PC-9 (cell line): ENCODE data around the gene ARHGAP10. TPM values are rescaled to one million over a fixed set of nuclear protein-coding genes. Genes with fewer than 3 reads are reported as not detected.

ENCODE experiments used
- BruUV-seq: library from RNA; stranded (reverse); fragments of 400-500 nt; replicated peaks from 2 replicates; lab custom pipeline; 2021; lab: Mats Ljungman, UMichigan
- CTCF ChIA-PET: fragments of 300-600 bp; sonication (Branson Sonifier 250); formaldehyde crosslinking; loops from one replicate; lab custom pipeline; 2022; ENCODE audit warnings: antibody characterized with exemption; lab: Charles Lee
- POLR2A ChIA-PET: fragments of 300-600 bp; sonication (Branson Sonifier 250); formaldehyde crosslinking; loops from one replicate; lab custom pipeline; 2022; ENCODE audit warnings: antibody characterized with exemption; ENCODE audit not compliant: unreplicated experiment; lab: Charles Lee
- DNase-seq, 2 experiments: peaks; one replicate each; pipeline versions ENCODE4 v3.0.0 to v3.0.0-alpha.2; 2015 to 2022; ENCODE audit warnings: mixed read lengths in 1 of 2
- H2AFZ ChIP-seq: fragments of 200-600 bp; sonication (generic); 2 replicates; pipeline ENCODE4 v1.8.1; 2017; ENCODE audit warnings: antibody characterized with exemption
- H3F3A ChIP-seq: fragments of 200-600 bp; sonication (generic); 2 replicates; pipeline ENCODE4 v1.8.1; 2017; ENCODE audit warnings: antibody characterized with exemption, mild to moderate bottlenecking, low read depth; ENCODE audit not compliant: insufficient read depth
- H3K27ac ChIP-seq: fragments of 200-600 bp; sonication (generic); 2 replicates; pipeline ENCODE4 v1.6.1; 2016; ENCODE audit warnings: mixed run types
- H3K27me3 ChIP-seq: fragments of 200-600 bp; sonication (generic); 2 replicates; pipeline ENCODE4 v1.6.1; 2016; ENCODE audit warnings: low read depth, mixed run types; ENCODE audit not compliant: insufficient read depth
- H3K36me3 ChIP-seq: fragments of 200-600 bp; sonication (generic); 2 replicates; pipeline ENCODE4 v1.6.1; 2016; ENCODE audit warnings: low read depth, mixed run types
- H3K4me1 ChIP-seq: fragments of 200-600 bp; sonication (generic); replicated peaks from 2 replicates; pipeline ENCODE4 v1.6.1; 2016; ENCODE audit warnings: mixed run types; ENCODE audit not compliant: insufficient read depth
- H3K4me2 ChIP-seq: fragments of 200-600 bp; sonication (generic); 2 replicates; pipeline ENCODE4 v1.6.1; 2017; ENCODE audit warnings: mixed run types
- H3K4me3 ChIP-seq: fragments of 200-600 bp; sonication (generic); 2 replicates; pipeline ENCODE4 v1.6.1; 2016; ENCODE audit warnings: mixed run types
- H3K79me2 ChIP-seq: fragments of 200-600 bp; sonication (generic); 2 replicates; pipeline ENCODE4 v1.6.1; 2017; ENCODE audit warnings: low read depth, mixed run types
- H3K9me2 ChIP-seq: fragments of 200-600 bp; sonication (generic); 2 replicates; pipeline ENCODE4 v1.8.1; 2017; ENCODE audit warnings: mild to moderate bottlenecking; ENCODE audit not compliant: insufficient read depth
- H3K9me3 ChIP-seq: fragments of 200-600 bp; sonication (generic); 2 replicates; pipeline ENCODE4 v1.8.1; 2016; ENCODE audit warnings: low read depth; ENCODE audit not compliant: insufficient read depth
- H4K20me1 ChIP-seq: fragments of 200-600 bp; sonication (generic); 2 replicates; pipeline ENCODE4 v1.8.1; 2017; ENCODE audit not compliant: insufficient read depth
- EZH2 ChIP-seq: fragments of 200-600 bp; sonication (generic); IDR thresholded peaks from 2 replicates; pipeline ENCODE4 v1.8.0; 2017; ENCODE audit warnings: antibody characterized with exemption, low read depth
- intact Hi-C: fragments of 100-400 bp; cut with micrococcal nuclease; formaldehyde crosslinking; loops from one replicate; pipeline ENCODE4 v1.10.0; 2022; ENCODE audit not compliant: unreplicated experiment
- total RNA-seq: library from RNA; stranded (reverse); gene quantifications from 2 replicates; pipeline ENCODE4 v1.2.3, GENCODE V29; 2021
- TF ChIP-seq, protein P1 (sequence below): fragments of 200-600 bp; sonication (generic); conservative IDR thresholded peaks from 2 replicates; pipeline ENCODE4 v1.6.1; 2017; ENCODE audit warnings: mixed run types, antibody characterized with exemption, mild to moderate bottlenecking, moderate library complexity

ARHGAP10 gene
- total RNA-seq, 1 experiment from 2014 or later, result 27.5 TPM

GRCh38 chr4:148116264-148116663, 384.4 kb downstream of the ARHGAP10 start:
- no TSS peak for BruUV-seq
- ChIA-PET POLR2A (no interaction called here), CTCF (no interaction called here)
- intact Hi-C loops, result no loop called here
- Histone ChIP-seq H3K79me2 (no peaks in the 10 kb centered on the region), H3K36me3 (no peaks in the 10 kb centered on the region), H4K20me1 (no peaks in the 10 kb centered on the region), H3K27ac (no peak overlapping the region), H2AFZ (no peak overlapping the region), H3K4me2 (no peak overlapping the region), H3K27me3 (no peaks in the 10 kb centered on the region), H3K4me3 (no peak overlapping the region), H3K9me2 (no peaks in the 10 kb centered on the region), H3K4me1 (no peaks in the 10 kb centered on the region), H3K9me3 (no peaks in the 10 kb centered on the region), H3F3A (no peaks in the 10 kb centered on the region)
- DNase-seq, result no peak
- TF ChIP-seq, protein P1, sequence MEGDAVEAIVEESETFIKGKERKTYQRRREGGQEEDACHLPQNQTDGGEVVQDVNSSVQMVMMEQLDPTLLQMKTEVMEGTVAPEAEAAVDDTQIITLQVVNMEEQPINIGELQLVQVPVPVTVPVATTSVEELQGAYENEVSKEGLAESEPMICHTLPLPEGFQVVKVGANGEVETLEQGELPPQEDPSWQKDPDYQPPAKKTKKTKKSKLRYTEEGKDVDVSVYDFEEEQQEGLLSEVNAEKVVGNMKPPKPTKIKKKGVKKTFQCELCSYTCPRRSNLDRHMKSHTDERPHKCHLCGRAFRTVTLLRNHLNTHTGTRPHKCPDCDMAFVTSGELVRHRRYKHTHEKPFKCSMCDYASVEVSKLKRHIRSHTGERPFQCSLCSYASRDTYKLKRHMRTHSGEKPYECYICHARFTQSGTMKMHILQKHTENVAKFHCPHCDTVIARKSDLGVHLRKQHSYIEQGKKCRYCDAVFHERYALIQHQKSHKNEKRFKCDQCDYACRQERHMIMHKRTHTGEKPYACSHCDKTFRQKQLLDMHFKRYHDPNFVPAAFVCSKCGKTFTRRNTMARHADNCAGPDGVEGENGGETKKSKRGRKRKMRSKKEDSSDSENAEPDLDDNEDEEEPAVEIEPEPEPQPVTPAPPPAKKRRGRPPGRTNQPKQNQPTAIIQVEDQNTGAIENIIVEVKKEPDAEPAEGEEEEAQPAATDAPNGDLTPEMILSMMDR, result no peak
- TF ChIP-seq EZH2, result no peak

- Histone ChIP-seq H3K27ac (no peak overlapping the region), H4K20me1 (no peaks in the 10 kb centered on the region), H3K79me2 (no peaks in the 10 kb centered on the region), H2AFZ (no peak overlapping the region), H3K9me3 (no peaks in the 10 kb centered on the region), H3K4me3 (no peak overlapping the region), H3K27me3 (no peaks in the 10 kb centered on the region), H3K9me2 (no peaks in the 10 kb centered on the region), H3F3A (no peaks in the 10 kb centered on the region), H3K36me3 (no peaks in the 10 kb centered on the region), H3K4me2 (no peak overlapping the region), H3K4me1 (no peaks in the 10 kb centered on the region)
- DNase-seq, result no peak
- ChIA-PET CTCF (no interaction called here), POLR2A (no interaction called here)
- intact Hi-C loops, result no loop called here
- TF ChIP-seq, protein P1, result no peak
- no peak for TF ChIP-seq EZH2
- BruUV-seq, result no TSS peak
Measured at GRCh38 chr4:148116969-148117368, 385.1 kb downstream of the ARHGAP10 start.

GRCh38 chr4:148118179-148118578, 386.3 kb downstream of the ARHGAP10 start:
- BruUV-seq, result no TSS peak
- no peak for DNase-seq
- TF ChIP-seq, protein P1, result no peak
- no peak for TF ChIP-seq EZH2

More at GRCh38 chr4:148118179-148118578, 386.3 kb downstream of the ARHGAP10 start:
- Histone ChIP-seq H3K36me3 (no peaks in the 10 kb centered on the region), H3K4me1 (no peaks in the 10 kb centered on the region), H3K27ac (no peak overlapping the region), H3K27me3 (no peaks in the 10 kb centered on the region), H3K4me2 (no peak overlapping the region), H3K9me3 (no peaks in the 10 kb centered on the region), H3K4me3 (no peak overlapping the region), H3K79me2 (no peaks in the 10 kb centered on the region), H2AFZ (no peak overlapping the region), H3K9me2 (no peaks in the 10 kb centered on the region), H4K20me1 (no peaks in the 10 kb centered on the region), H3F3A (no peaks in the 10 kb centered on the region)
- intact Hi-C loops, result no loop called here
- ChIA-PET CTCF (no interaction called here), POLR2A (no interaction called here)
